HFF-Myc (cell line): ENCODE measurements around the gene F2RL3.
A peak's percentile ranks its signal among the peaks of the same experiment; 100 is the strongest.

Experiments
- DNase-seq: peaks from one replicate; pipeline ENCODE4 v3.0.0-alpha.2; 2011; ENCODE audit warnings: low read depth; ENCODE audit errors: extremely low read depth
- H3K4me3 ChIP-seq: replicated peaks from 2 replicates; pipeline ENCODE4 v1.5.1; 2011; ENCODE audit warnings: low read depth, mild to moderate bottlenecking, control low read depth, low read length
- TF ChIP-seq, protein P1 (sequence below): IDR thresholded peaks from 2 replicates; pipeline ENCODE4 v1.5.1; 2012; ENCODE audit warnings: mild to moderate bottlenecking, low read depth, low read length, control low read depth; ENCODE audit errors: missing control alignments

F2RL3 gene

GRCh38 chr19:16897856-16898161 lies 9.0 kb downstream of the F2RL3 start:
- peak overlapping the region; percentile 41 for H3K4me3 ChIP-seq
- DNase-seq = no peak
- TF ChIP-seq, protein P1, sequence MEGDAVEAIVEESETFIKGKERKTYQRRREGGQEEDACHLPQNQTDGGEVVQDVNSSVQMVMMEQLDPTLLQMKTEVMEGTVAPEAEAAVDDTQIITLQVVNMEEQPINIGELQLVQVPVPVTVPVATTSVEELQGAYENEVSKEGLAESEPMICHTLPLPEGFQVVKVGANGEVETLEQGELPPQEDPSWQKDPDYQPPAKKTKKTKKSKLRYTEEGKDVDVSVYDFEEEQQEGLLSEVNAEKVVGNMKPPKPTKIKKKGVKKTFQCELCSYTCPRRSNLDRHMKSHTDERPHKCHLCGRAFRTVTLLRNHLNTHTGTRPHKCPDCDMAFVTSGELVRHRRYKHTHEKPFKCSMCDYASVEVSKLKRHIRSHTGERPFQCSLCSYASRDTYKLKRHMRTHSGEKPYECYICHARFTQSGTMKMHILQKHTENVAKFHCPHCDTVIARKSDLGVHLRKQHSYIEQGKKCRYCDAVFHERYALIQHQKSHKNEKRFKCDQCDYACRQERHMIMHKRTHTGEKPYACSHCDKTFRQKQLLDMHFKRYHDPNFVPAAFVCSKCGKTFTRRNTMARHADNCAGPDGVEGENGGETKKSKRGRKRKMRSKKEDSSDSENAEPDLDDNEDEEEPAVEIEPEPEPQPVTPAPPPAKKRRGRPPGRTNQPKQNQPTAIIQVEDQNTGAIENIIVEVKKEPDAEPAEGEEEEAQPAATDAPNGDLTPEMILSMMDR = no peak

DNA sequence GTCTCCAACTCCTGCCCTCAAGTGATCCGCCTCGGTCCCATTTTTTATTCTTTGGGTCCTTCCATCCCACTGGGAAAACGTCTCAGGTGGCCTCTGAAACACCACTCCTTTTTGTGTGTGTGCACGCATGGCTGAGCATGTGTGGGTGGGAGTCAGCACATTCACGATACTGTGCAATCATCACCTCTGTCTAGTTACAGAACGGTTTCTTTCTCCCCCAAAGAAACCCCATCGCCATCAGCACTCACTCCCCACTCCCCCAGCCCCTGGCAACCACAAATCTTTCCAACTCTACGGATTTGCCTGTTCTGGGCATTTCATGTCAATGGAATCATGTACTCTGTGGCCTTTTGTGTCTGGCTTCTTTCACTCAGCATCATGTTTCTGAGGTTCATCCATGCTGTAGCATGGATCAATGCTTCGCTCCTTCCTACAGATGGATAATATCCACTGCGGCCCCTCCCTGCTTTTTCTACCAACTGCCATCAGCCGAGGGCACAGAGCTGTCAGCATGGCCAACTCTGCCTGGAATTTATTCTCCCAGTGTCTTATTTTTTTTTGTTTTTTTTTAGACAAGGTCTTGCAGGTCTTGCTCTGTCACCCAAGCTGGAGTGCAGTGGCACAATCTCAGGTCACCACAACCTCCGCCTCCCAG lies 9.7 kb downstream of the F2RL3 start:
- TF ChIP-seq, protein P1 = no peak
- H3K4me3 ChIP-seq = no peak overlapping the region
- DNase-seq = no peak

- TF ChIP-seq, protein P1 = peak; percentile 51
- H3K4me3 ChIP-seq = no peak overlapping the region
- no peak for DNase-seq
These were observed 10.8 kb downstream of the F2RL3 start for GRCh38 chr19:16899566-16900075.

- no peak for DNase-seq
- H3K4me3 ChIP-seq = no peak overlapping the region
- TF ChIP-seq, protein P1 = no peak
These were observed 12.8 kb downstream of the F2RL3 start for GRCh38 chr19:16901491-16902175.

- TF ChIP-seq, protein P1 = no peak
- H3K4me3 ChIP-seq = no peak overlapping the region
- no peak for DNase-seq
These were observed 13.7 kb downstream of the F2RL3 start for GRCh38 chr19:16902545-16902944.

DNA sequence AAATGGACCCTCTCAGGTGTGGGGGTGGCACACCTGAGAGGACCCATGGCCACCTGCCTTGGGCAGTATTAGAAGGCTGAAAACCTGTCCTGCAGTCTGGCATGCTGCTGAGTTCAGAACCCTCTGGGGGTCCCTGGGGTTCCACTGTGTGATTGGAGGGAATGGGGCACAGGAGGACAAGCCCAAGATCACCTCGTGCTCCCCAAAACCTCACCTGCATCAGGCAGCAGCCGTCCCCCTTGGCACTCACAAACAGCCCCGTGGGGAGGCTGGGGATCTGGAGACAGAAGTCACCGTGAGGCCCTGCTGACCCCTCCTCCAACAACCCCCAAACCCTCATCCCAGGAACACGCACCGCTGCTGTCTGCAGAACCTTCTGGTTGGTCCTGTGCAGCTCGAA lies 14.5 kb downstream of the F2RL3 start:
- TF ChIP-seq, protein P1 = no peak
- DNase-seq = no peak
- H3K4me3 ChIP-seq = no peak overlapping the region
